Activated CD4-positive, alpha-beta T cell treated with anti-CD3 and anti-CD28 coated beads, Interleukin-2, Interleukin-6, amounts not matched to agents 100 ng/mL and 50 ng/mL, durations not matched to agents 16 hours and 8 hours (primary cell): ENCODE measurements around the gene TET3.

ENCODE experiments used
- DNase-seq: peaks from one replicate; pipeline ENCODE4 v3.0.0-alpha.2; 2020

The TET3 gene

DNA sequence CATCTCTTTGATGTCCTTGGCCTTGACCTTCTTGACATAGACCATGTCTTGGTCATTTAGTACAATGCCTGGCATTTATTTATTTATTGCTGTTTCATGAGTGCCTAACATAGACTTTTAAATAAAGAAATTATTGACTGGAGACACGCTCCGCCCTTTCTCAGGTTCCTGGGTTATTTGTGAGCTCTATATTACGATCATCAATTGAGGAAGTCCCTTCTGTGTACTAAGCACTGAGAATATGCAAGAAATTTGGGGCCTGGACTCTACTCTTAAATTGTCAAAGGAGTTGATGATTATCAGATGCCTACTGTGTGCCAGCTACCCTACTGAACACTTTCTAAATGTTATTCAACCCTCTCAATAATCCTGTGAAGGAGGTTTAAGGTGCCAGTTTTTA lies 19.7 kb upstream of the TET3 start:
- DNase-seq = no peak

GRCh38 chr2:73968357-73968937 lies 16.3 kb upstream of the TET3 start:
- DNase-seq = no peak

DNA sequence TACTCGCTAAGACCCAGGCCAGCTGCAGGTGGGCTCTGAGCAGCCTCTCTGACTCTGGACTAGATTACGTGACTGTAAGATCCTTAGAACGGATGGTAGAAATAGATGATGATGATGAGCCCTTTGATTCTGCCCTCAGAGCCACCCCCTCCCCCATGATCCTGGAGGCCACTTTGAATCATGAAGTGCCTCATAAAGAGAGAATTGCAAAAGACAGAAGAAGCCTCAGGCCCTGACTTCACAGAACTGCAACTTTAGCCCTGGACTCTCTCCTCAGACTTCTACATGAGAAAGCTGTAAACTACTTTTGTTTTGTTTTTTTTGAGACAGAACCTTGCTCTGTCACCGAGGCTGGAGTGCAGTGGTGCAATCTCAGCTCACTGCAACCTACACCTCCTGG lies 15.4 kb upstream of the TET3 start:
- DNase-seq = no peak

DNA sequence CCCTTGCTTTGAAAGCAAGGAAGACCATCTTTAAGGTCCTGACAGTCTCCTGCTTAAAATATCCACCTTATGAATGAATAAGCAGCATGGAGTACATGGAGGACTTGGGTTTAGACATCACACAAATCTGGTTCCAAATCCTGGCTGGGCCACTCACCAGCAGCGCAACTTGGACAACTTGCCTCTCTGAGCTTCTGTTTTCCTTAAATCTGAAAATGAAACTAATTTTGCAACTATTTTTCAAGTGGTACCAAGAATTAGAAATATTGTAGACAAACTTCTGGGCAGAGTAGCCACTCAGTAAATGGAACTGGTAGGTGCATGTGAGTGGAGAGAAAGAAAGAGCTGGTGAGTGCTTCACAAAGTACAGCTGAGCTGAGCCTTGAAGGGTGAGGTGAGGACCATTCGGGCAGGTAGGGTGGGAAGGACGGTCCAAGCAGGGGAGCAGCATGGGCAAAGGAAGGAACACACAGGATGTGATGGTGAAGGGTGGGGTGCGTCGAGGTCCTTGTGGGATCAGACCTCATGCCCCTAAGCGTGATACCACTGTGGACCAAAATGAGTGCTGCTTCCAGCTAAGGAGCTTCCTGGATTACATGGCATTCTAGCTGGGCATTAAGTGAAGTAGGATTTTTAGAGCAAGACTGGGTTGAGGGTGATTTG lies 14.4 kb upstream of the TET3 start:
- no peak for DNase-seq

- peak; percentile 58 for DNase-seq
Measured at GRCh38 chr2:73970850-73971471, 13.7 kb upstream of the TET3 start.

- DNase-seq = no peak
Measured at GRCh38 chr2:73971722-73972121, 13.0 kb upstream of the TET3 start.

DNA sequence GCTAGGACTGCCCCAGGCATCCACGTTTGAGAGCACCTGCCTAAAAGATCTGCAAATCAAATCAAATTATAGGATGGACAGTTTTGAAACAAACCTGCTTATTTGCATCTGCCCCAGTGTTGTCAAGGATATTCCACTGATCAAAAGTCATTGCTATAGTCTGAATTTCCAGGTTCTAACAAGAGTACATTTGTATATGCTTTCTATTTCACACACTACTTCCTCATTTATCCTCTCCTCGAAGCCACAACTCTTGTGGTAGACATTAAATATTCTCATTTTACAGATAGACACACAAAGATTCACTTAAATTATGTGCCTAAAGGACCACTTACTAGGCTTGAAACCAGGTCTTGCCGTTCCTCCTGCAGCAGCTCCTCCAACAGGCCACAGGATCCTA lies 11.9 kb upstream of the TET3 start:
- DNase-seq = no peak

- DNase-seq = no peak
Measured at GRCh38 chr2:73975731-73976130, 9.0 kb upstream of the TET3 start.

- no peak for DNase-seq
Measured at GRCh38 chr2:73976803-73977202, 7.9 kb upstream of the TET3 start.

GRCh38 chr2:73977466-73977865 lies 7.2 kb upstream of the TET3 start:
- no peak for DNase-seq

DNA sequence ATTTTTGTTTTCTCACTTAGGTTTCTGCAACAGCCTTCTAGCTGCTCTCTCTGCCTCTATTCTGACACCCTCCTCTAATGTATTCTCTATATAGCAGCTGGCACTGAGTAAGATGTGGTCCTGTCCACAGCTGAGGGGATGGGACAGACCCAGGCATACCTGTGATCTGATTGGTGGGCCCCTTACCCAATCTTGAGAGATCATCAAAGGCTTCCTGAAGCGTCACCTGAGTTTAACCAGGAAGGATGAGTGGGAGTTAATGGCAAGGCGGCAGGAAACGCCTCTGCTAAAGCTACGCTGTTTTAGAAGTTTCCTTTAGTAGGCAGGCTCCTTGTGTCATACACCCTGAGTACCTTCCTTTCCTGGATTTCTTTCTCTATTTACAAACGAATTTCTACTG lies 5.7 kb upstream of the TET3 start:
- peak; percentile 78 for DNase-seq

DNA sequence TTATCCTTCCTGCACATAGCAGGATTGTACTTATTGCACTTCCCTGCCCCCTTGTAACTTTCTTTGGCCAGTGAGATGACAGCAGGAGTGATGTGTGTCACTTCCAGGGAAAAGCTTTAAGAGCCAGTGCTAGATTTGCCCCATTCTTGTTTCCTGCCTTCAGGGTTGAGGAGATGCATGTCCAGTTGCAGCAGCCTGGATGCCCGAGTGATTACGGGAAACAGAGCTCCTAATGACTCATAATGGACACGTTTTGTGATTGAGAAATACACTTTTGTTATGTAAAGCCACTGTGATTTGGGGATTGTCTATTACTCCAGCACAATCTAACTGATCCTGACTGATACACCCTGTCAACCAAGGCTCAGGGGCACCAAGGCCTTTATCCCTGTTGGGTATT lies 5.0 kb upstream of the TET3 start:
- peak; percentile 49 for DNase-seq

DNA sequence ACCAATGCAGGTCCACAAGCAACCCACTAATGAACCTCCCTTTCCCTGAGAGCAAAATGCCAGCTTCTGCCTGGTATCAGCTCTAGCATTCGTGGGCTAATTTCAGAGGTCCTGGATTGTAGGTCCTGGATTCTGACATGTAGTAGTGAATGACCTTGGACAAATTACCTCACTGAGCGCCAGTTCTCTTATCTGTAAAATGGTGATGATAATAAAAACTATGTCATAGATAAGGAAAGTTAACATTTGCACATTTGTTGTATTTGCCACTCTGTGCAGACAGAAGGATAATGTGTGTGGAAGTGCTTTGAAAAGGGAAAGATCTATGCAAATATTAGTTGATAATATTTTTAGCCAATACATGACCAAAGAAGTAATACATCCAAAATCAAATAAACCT lies 4.1 kb upstream of the TET3 start:
- DNase-seq = no peak

DNA sequence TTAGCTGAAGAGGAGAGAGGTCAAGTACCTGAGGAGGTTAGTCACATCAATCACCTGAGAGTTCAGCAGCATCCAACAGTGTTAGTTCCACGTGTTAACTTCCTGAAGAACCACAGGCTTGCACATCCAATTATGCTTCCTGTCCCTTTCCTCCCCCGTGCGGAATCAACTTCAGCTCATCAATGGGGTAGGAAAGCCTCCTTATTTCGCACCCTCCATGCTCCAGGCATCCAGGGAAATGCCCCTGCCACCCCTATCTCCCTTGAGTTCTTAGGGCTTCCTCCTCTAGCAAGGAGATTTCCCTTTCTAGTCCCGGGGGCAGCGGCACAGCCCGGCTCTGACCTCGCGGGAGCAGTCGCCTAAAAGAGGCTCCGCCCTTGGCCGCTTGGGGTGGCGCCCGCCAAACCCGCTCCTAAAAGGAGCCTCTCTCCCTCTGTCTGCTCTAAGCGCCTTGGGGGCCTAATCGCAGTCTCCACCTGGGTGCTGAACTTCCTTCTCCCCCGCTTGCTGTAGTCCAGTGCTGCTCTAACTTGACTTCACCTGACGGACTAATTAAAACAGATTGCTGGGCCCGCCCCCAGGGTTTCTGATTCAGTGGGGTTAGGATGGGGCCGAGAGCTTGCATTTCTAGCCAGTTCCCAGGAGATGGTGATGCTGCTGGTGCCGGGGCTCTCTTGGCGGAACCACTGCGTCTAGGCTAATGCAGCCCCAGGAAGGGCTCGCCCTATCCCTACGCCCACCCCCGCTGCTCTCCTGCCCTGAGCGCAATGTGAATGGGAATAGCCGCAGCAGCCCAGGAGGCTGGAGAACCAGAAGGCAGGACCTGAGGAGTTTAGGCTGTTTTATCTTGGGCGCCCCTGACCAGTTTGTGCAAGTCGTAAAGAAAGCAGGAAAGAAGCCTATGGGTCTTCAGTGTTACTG lies 3.4 kb upstream of the TET3 start:
- peak; percentile 60 for DNase-seq

DNA sequence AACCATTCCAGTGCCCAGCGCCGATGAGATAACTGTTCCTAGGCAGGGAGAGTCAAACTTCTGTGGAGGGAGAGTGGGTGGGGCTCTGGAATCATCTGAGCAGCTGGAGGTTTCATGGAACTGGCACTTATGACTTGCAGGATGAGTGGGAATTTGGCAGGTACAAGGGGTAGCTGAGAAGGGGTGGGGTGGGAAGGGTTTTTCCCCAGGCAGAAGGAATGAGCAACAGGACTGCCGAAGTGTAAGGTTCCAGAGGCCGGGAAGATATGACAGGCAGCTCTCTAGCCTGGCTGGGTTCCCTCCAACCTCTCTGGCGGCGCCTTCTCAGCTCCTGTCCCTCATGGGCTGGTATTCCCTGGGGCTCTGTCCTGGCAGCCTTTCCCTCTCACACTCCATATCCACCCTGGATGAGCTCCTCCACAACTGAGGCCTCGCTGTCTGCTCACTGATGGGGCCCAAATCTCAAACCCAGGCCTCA lies 2.5 kb upstream of the TET3 start:
- no peak for DNase-seq

DNA sequence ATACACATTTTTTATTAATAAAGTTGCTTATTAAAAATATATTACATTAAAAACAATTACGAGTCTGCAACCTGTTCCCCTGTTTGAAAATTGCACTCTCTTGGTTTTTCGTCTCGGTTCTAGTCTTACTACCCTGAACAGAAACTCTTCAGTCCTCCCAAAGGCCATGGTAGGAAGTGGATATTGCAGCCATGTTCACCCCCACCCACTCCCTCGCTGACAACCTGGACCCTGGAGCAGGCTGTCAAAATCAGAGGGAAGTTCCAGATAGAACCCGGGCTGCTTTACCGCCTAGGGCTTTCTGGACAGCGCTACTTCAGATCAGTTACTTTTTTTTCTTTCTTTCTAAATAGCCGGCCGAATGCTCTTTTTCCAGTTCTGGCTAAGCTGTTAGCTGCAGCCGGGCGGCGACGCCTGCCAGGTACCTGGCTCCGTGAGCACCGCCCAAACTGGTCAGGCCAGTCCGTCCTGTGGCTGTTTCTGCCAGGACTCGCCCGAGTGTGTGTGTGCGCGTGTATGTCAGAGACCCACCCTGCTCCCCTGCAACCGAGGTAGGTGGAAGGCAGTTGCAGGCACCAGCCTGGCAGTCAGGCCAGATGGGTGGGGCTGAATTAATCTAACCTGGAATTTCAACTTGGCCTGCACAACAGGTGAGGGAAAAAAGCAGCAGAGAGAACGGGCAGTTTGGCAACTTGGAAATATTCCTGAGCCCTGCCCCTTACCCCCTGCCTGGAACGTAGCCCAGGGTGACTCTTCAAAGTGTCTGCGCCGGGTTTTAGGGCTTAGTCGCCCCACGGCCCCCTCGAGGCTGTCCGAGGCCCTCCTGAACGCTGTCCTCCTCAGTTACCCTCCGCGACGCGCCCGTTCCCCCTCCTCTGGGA lies 1.1 kb upstream of the TET3 start:
- no peak for DNase-seq

GRCh38 chr2:73984922-73985307 lies 205 bp downstream of the TET3 start:
- DNase-seq = peak; percentile 66

DNA sequence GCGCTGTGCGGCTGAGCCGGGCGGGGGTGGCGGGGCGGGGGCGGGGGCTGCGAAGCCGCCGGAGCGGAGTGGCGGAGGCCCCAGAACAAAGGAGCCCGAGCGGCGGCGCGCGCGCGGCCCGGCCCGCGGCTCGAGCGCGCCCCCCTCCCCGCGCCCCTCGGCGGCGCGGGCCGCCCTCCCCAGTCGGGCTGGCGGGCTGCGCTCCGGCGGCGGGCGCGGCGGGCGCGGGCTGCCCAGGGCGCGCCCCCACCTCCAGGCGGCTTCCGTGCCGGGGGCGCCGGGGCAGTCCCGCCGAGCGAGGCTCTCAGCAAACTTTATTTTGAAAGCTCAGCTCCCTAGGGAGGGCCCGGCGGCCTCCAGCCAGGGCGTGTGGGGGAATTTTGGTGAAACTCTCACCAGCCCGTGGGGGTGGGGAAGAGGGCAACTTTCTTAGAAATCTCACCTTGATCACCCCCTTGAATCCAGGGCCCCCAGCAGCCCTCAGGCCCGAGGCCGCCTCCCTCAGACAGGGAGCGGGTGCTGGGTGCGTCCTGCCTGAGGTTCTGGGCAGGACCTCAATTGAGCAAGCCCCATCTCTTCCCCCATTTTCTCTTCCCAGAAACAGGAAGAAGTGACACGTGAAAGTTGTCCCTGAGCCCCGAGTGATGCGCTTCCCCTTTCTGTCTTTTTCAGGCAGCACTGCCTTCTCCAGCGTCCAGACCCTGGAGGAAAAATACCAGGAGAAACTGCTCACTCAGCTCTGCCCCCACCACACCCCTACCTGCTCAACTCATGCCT lies 786 bp downstream of the TET3 start:
- DNase-seq = peak; percentile 63

- DNase-seq = peak; percentile 53
Measured at GRCh38 chr2:73986085-73986681, 1.5 kb downstream of the TET3 start.

DNA sequence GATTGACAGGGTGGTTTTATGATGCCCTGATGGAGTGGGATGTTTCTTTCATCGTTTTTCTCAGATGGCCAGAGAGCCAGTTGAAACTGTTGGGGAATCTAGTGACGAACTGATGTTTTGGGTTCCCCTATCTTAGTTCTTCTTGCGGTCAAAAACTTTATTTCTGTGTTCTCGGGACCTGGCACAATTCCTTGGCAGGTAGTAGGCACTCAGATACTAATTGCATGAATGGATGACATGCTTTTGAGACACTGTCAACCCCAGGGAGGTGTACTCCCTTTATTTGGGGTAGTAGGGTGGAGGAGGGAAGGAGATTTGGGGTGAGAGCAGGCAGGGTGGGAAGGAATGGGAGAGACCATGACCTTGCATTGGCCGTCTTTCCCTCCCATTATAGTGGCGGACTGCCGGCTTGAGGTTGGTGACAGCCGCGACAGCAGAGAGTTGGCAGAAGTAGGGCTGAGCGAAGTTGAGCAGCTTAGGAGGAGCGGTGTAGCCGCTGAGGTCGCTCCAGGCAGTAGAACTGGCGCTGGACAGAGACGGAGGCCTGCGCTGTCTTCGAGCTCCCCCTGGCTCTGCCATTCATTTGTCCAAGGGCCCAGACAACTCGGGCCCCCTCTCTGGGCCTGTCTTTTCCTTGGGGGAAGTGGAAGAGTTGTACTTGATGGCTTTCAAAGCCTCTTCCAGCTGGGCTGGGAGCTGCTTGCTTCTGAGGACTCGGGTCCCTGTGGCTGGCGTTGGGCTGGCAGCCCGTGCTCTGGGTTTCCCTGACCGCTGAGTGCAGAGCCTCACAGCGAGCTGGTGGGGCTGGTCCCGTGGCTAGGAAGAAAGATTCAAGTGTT lies 2.6 kb downstream of the TET3 start:
- DNase-seq = peak; percentile 43
